Measurements from ENCODE around the gene RFX1. TPM values are rescaled to one million over a fixed set of nuclear protein-coding genes. Genes with fewer than 3 reads are reported as not detected.

Gene RFX1
- total RNA-seq (2022; extraction: Qiagen RNA extraction; ENCODE audit: low read depth) = 4.2 to 6.1 TPM (median 5.1 TPM) in 5 replicates

GRCh38 chr19:14006085-14006765 is at the start of gene RFX1:
TSS of gene RFX1 (minus strand) at chr19:14006320. CDS start at chr19:13993843, 12,477 bp downstream.

GRCh38 chr19:14031719-14032480 is 25.8 kb upstream of the RFX1 start, which contains the start of gene IL27RA:
TSS of gene IL27RA (plus strand) at chr19:14031762. CDS start at chr19:14031873, 111 bp downstream.

GRCh38 chr19:14027856-14028450 is 21.8 kb upstream of the RFX1 start, which contains the start of gene RLN3:
TSS of gene RLN3 (plus strand) at chr19:14028148. CDS start at chr19:14028205, 57 bp downstream.

GRCh38 chr19:13952154-13952930 is 53.8 kb downstream of the RFX1 start, which contains the start of gene DCAF15:
TSS of gene DCAF15 (plus strand) at chr19:13952509. CDS start at chr19:13952513, 4 bp downstream.

GRCh38 chr19:13938301-13939064 is 67.6 kb downstream of the RFX1 start, which contains the start of gene PODNL1:
TSS of gene PODNL1 (minus strand) at chr19:13938417. CDS start at chr19:13938181, 236 bp downstream.

Other genes starting within 250 kb of the RFX1 start
- gene MRI1, start 241.8 kb downstream of the RFX1 start, total RNA-seq (2022; extraction: Qiagen RNA extraction; ENCODE audit: low read depth) = 9.3 to 13.9 TPM (median 12.6 TPM) in 5 replicates
- 141 to 229 TPM (median 199 TPM) in 5 replicates for gene C19orf53, start 231.9 kb downstream of the RFX1 start, total RNA-seq (2022; extraction: Qiagen RNA extraction; ENCODE audit: low read depth)
- 2.7 to 4.5 TPM (median 4.0 TPM) in 5 replicates for gene ZSWIM4, start 210.9 kb downstream of the RFX1 start, total RNA-seq (2022; extraction: Qiagen RNA extraction; ENCODE audit: low read depth)
- gene NANOS3, start 129.2 kb downstream of the RFX1 start, total RNA-seq (2022; extraction: Qiagen RNA extraction; ENCODE audit: low read depth) = 2.0 to 3.6 TPM (median 3.1 TPM) in 5 replicates
- gene BRME1, start 100.2 kb downstream of the RFX1 start, total RNA-seq (2022; extraction: Qiagen RNA extraction; ENCODE audit: low read depth) = 0.17 to 1.0 TPM (median 0.32 TPM) in 4 of 5 replicates, not detected in the other
- 7.9 to 10.0 TPM (median 9.3 TPM) in 5 replicates for gene CC2D1A, start 100.1 kb downstream of the RFX1 start, total RNA-seq (2022; extraction: Qiagen RNA extraction; ENCODE audit: low read depth)
- 0.71 to 1.5 TPM (median 1.4 TPM) in 5 replicates for gene PODNL1, start 67.9 kb downstream of the RFX1 start, total RNA-seq (2022; extraction: Qiagen RNA extraction; ENCODE audit: low read depth)
- gene DCAF15, start 53.8 kb downstream of the RFX1 start, total RNA-seq (2022; extraction: Qiagen RNA extraction; ENCODE audit: low read depth) = 15.8 to 21.1 TPM (median 20.0 TPM) in 5 replicates
- gene RLN3, start 21.8 kb upstream of the RFX1 start, total RNA-seq (2022; extraction: Qiagen RNA extraction; ENCODE audit: low read depth) = not detected in 5 replicates
- gene IL27RA, start 25.4 kb upstream of the RFX1 start, total RNA-seq (2022; extraction: Qiagen RNA extraction; ENCODE audit: low read depth) = 8.3 to 10.3 TPM (median 9.6 TPM) in 5 replicates
- 1.7 to 3.1 TPM (median 1.8 TPM) in 5 replicates for gene PALM3, start 55.8 kb upstream of the RFX1 start, total RNA-seq (2022; extraction: Qiagen RNA extraction; ENCODE audit: low read depth)
- 2.3 to 4.2 TPM (median 3.9 TPM) in 5 replicates for gene MISP3, start 66.5 kb upstream of the RFX1 start, total RNA-seq (2022; extraction: Qiagen RNA extraction; ENCODE audit: low read depth)
- not detected in 5 replicates for gene C19orf67, start 79.5 kb upstream of the RFX1 start, total RNA-seq (2022; extraction: Qiagen RNA extraction; ENCODE audit: low read depth)
- gene SAMD1, start 84.4 kb upstream of the RFX1 start, total RNA-seq (2022; extraction: Qiagen RNA extraction; ENCODE audit: low read depth) = 28.6 to 41.4 TPM (median 36.4 TPM) in 5 replicates
- 28.1 to 36.6 TPM (median 32.7 TPM) in 5 replicates for gene PRKACA, start 111.4 kb upstream of the RFX1 start, total RNA-seq (2022; extraction: Qiagen RNA extraction; ENCODE audit: low read depth)
- 29.1 to 32.6 TPM (median 30.7 TPM) in 5 replicates for gene ASF1B, start 130.3 kb upstream of the RFX1 start, total RNA-seq (2022; extraction: Qiagen RNA extraction; ENCODE audit: low read depth)
- 3.4 to 6.2 TPM (median 4.8 TPM) in 5 replicates for gene ADGRL1, start 199.8 kb upstream of the RFX1 start, total RNA-seq (2022; extraction: Qiagen RNA extraction; ENCODE audit: low read depth)

All from A549 treated with GW870086 at 1 μM for 4 hours (cell line).